ENCODE results near the gene NOC2L.

Gene NOC2L

GRCh38 chr1:965526-966134 is 6.6 kb upstream of the NOC2L start:
- no peak for DNase-seq
- intact Hi-C loops (cut with DNase I): no loop called here

DNA sequence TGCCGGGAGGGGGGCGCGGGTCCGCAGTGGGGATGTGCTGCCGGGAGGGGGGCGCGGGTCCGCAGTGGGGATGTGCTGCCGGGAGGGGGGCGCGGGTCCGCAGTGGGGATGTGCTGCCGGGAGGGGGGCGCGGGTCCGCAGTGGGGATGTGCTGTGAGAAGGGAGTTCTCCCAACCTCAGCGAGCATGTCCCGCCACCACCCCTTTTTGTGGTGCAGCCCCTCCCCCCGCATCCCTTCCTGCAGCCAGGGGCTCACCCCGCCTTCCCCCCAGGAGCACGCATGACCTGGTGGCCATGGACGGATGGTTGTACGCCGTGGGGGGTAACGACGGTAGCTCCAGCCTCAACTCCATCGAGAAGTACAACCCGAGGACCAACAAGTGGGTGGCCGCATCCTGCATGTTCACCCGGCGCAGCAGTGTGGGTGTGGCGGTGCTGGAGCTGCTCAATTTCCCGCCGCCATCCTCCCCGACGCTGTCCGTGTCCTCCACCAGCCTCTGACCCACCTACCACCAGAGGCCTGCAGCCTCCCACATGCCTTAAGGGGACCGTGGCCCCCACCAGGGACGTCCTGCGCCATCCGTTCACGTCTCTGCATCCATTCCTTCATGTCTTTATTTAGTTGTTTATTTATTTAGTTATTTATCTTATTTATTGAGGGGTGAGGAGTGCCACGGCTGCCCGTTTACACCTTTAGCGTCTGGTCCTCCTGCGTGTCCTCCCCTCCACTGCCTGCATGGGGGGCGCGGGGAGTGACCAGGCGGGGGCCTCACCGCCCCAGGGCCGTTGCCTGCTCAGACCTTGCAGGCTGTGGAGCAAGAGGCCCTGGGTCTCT is 5.9 kb upstream of the NOC2L start:
- intact Hi-C loops (cut with DNase I): no loop called here
- no peak for DNase-seq

- DNase-seq: no peak
- intact Hi-C loops (cut with DNase I): no loop called here
Observed at GRCh38 chr1:963746-964525, 4.9 kb upstream of the NOC2L start.

- intact Hi-C loops (cut with DNase I): no loop called here
- no peak for DNase-seq
Observed at GRCh38 chr1:963301-963651, 4.2 kb upstream of the NOC2L start.

DNA sequence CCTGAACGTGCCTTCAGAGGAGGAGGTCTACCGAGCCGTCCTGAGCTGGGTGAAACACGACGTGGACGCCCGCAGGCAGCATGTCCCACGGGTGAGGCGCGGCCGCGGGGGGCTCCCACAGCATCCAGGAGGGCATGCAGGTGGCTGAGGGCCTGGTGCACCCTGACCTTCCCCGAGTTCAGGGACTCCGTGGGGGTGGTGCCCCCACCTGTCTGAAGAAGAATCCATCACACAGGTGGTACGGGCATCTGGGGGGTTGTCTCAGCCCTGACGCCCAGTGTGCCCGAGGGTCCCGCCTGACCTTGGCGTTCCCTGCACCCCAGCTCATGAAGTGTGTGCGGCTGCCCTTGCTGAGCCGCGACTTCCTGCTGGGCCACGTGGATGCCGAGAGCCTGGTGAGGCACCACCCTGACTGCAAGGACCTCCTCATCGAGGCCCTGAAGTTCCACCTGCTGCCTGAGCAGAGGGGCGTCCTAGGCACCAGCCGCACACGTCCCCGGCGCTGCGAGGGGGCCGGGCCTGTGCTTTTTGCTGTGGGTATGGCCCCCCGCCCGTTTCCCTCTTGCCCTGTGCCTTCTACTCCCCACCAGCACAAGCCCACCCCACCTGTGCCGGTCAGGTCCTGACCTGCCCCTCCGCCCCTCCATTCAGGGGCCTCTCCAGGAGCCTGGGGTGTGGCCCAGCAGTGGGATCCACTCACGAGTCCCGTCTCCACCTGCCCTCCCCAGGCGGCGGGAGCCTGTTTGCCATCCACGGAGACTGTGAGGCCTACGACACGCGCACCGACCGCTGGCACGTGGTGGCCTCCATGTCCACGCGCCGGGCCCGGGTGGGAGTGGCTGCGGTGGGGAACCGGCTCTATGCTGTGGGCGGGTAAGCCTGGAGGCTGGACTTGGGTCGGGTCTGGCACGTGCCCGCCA is 3.6 kb upstream of the NOC2L start:
- intact Hi-C loops (cut with DNase I): no loop called here
- no peak for DNase-seq

DNA sequence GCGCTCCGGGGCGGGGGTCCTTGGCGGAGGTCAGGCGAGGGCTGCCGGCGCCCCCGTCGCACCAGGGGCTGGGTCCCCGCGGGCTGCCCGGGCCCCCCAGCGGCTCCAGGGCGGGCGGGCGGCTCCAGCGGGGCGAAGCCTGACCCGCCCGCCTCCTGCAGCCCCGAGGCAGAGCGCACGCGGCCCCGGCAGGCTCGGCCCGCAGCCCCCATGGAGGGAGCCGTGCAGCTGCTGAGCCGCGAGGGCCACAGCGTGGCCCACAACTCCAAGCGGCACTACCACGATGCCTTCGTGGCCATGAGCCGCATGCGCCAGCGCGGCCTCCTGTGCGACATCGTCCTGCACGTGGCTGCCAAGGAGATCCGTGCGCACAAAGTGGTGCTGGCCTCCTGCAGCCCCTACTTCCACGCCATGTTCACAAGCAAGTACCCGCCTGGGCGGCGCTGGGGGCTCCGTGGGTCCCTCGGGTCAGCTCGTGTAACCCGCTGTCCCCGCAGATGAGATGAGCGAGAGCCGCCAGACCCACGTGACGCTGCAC is 2.1 kb upstream of the NOC2L start:
- intact Hi-C loops (cut with DNase I): no loop called here
- no peak for DNase-seq

DNA sequence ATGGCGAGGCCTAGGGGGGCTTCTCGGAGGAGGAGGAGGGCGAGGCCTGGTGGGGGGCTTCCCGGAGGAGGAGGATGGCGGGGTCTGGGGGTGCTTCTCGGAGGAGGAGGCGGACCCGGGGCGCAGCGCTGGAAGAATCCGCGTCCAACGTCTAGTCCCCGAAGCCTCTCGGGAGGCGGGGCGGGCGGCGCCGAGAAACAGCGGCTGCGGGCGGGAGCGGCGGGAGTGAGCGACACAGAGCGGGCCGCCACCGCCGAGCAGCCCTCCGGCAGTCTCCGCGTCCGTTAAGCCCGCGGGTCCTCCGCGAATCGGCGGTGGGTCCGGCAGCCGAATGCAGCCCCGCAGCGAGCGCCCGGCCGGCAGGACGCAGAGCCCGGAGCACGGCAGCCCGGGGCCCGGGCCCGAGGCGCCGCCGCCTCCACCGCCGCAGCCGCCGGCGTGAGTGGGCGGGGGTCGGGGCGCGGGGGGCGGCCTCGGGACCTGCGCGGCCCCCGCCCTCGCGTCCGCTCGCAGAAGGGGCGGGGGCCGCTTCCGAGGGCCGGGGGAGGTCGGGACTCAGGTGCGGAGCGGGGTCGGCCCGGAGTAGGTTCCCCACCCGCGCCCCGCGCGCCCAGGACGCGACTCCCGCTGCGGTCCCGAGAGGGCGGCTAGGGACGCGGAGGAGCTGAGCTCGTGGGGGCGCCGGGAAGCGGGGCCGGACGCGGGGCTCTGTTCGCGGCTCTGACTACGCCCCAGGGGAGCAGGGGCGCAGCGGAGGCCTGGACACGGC is 1.5 kb upstream of the NOC2L start, which contains the start of gene KLHL17:
Gene KLHL17, plus strand, starts transcription at position 222 of the 769 bp plus-strand sequence. Its CDS starts 110 bp downstream, at position 332.
- intact Hi-C loops (cut with DNase I): no loop called here

GRCh38 chr1:959731-960362 is 791 bp upstream of the NOC2L start:
- DNase-seq: no peak

More for the DNA sequence above, 1.5 kb upstream of the NOC2L start, which contains the start of gene KLHL17:
- peak; percentile 58 to 96 (median 82) for DNase-seq

DNA sequence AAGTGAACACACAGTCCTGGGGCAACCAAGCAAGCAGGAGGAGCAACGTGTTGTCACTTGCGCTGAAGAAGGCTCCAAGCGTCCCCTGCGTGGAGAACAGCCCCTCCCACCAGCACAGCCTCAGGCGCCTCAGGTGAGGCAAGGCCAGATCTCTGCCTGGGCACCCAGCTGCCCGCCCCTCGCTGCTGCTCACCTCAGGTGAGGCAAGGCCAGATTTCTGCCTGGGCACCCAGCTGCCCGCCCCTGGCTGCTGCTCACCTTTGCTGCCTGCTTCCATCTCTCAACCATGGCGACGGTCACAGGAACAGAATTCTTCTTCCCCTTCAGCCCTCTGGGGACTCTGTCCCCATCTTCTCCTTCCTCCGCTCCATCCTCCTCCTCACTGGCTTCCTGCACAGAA is 2.4 kb downstream of the NOC2L start:
- no peak for DNase-seq
- intact Hi-C loops (cut with DNase I): no loop called here

More at GRCh38 chr1:959731-960362, 791 bp upstream of the NOC2L start:
- intact Hi-C loops (cut with DNase I): no loop called here

DNA sequence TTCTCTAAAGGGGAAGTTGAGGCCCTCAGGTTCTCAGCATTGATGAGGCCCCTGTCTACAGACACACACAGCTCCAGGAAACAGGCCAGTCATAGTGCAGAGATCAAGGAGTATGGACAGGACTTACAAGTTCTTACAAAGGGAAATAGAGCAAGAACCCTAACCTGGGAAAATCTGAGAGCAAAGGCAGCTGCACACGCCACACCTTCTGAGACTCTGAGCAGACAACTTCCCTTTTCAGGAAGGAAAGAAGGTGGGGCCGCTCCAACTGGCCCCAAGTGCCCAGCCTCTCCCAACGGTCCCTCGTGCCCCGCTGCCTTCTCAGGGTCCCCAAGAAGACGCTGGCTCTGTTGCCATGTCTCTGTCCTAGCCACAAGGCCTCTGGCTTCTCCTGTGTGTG is 3.6 kb downstream of the NOC2L start:
- no peak for DNase-seq
- intact Hi-C loops (cut with DNase I): no loop called here

- intact Hi-C loops (cut with DNase I): no loop called here
- DNase-seq: no peak
Observed at GRCh38 chr1:954927-955326, 4.1 kb downstream of the NOC2L start.

GRCh38 chr1:953524-954320 is 5.3 kb downstream of the NOC2L start:
- intact Hi-C loops (cut with DNase I): no loop called here
- DNase-seq: no peak

DNA sequence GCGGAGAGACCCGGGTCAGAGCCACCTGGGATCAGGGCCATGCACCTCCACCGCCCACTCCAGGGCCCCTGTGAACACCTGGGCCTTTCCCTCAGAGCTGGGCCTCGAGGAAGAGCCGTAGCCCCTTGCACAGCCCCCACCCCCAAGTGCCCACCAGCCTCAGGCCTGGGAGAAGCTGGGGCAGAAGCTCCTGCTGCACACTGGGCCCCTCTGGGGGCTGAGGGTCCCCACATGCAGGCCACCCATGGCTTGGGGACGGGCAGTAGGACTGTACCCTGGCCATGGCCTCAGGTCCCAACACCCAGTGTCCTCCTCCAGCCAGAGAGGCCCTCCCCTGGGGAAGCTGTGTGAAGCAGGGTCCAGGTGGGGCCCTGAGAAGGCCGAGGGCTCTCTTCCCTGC is 6.5 kb downstream of the NOC2L start:
- DNase-seq: no peak
- intact Hi-C loops (cut with DNase I): no loop called here

DNA sequence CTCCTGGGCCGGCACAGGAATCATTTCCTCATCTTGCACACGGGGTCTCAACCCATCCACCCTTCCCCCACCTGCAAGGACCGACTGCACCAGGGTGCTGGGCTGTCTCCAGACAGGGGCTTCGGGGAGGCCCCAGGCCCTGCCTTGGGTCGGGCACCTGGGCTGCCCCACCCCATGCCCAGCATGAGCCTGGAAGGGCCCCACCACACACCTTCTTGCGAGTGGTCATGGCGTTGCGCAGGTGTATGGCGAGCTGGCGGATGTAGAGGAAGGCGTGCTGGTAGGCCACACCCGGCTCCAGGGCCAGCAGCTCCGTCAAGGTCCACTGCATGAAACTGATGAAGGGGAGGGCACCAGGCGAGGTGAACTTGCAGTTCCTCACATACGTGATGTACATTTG is 6.9 kb downstream of the NOC2L start:
- intact Hi-C loops (cut with DNase I): no loop called here
- DNase-seq: no peak

DNA sequence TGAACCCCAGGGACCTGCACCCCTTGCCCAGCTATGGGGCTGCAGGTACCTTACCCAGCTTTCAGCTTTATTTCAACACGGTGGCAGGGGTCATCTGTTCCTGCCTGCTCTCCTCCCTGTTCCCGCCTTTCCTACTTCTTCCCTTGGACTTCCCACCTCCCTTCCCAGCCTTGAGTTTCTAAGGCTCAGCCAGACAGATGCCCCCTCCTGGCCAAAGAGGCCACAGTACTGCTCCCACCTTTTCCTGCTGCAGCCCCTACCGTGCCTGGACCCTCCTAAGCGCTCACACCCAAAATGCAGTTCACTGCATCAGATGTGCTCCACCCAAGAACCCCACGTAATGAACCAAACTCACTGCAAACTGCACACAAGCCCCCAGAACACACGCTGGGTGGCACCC is 7.7 kb downstream of the NOC2L start:
- intact Hi-C loops (cut with DNase I): no loop called here
- DNase-seq: no peak

- intact Hi-C loops (cut with DNase I): no loop called here
- no peak for DNase-seq
Observed at GRCh38 chr1:950881-951280, 8.2 kb downstream of the NOC2L start.

DNA sequence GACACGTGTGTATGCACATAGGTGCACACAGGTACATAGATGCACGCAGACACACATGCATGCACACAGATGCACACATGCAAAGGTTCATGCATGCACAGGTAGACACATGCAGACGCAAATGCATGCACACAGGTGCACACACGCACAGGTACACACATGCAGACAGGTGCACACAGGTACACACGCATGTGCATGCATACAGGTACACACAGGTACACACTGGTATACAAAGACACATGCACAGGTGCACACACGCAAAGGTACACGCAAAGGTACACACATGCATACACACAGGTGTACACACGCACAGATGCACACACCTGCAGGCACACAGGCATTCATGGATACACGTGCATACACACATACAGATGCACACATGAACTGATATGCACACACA is 8.8 kb downstream of the NOC2L start:
- intact Hi-C loops (cut with DNase I): no loop called here
- DNase-seq: no peak

DNA sequence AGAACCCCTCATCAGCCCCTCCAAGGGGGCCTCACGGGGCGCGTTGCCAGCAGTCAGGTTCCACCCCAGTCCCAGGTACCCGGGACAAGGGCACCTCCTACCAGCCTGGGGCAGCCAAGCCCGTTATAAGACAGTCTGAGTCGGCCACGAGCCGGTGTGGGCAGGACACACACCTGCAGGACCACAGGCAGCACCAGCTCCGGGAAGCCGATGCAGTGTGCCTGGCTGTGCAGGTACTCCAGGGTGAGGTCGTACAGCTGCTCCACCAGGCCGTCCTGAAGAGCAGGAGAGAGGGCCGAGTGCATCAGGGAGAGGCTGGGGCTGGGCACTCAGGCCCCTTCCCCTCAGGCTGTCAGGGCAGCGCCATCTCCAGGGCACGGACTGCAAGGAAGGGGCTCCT is 11.1 kb downstream of the NOC2L start:
- no peak for DNase-seq

More for the DNA sequence above, 11.1 kb downstream of the NOC2L start:
- intact Hi-C loops (cut with DNase I): no loop called here

All from posterior cingulate gyrus (tissue), 11 donors.